T-helper 2 cell treated with Interferon-gamma antibody and Interleukin-4, amounts not matched to agents 5 μg/mL and 100 μg/mL, for 36 hours (primary cell): Measurements from ENCODE around the gene ARMC3.

ENCODE experiments used
- DNase-seq: peaks from one replicate; pipeline ENCODE4 v3.0.0; 2021; ENCODE audit warnings: low spot score
- H3K27ac Mint-ChIP-seq: one replicate; pipeline ENCODE4 v1.8.0; 2021; ENCODE audit warnings: mild to moderate bottlenecking, mixed read lengths
- H3K27me3 Mint-ChIP-seq: one replicate; pipeline ENCODE4 v1.8.0; 2021; ENCODE audit warnings: low read depth, mixed read lengths
- H3K36me3 Mint-ChIP-seq: one replicate; pipeline ENCODE4 v1.8.0; 2021; ENCODE audit warnings: low read depth, mixed read lengths
- H3K4me1 Mint-ChIP-seq: one replicate; pipeline ENCODE4 v1.8.0; 2021; ENCODE audit warnings: low read depth, mixed read lengths
- H3K4me3 Mint-ChIP-seq: one replicate; pipeline ENCODE4 v1.8.0; 2022; ENCODE audit warnings: mild to moderate bottlenecking, moderate library complexity, mixed read lengths
- H3K9me3 Mint-ChIP-seq: one replicate; pipeline ENCODE4 v1.8.0; 2021; ENCODE audit warnings: mixed read lengths

ARMC3 gene

GRCh38 chr10:23024002-23024401 is 96.1 kb downstream of the ARMC3 start:
- Mint-ChIP-seq H3K27me3 (peaks cover 16% of the 10 kb centered on the region), H3K9me3 (no peaks in the 10 kb centered on the region), H3K27ac (no peak overlapping the region), H3K4me3 (no peak overlapping the region), H3K36me3 (no peaks in the 10 kb centered on the region), H3K4me1 (no peaks in the 10 kb centered on the region)
- no peak for DNase-seq

- Mint-ChIP-seq H3K4me1 (no peaks in the 10 kb centered on the region), H3K27me3 (peaks cover 19% of the 10 kb centered on the region), H3K4me3 (no peak overlapping the region), H3K36me3 (no peaks in the 10 kb centered on the region), H3K9me3 (no peaks in the 10 kb centered on the region), H3K27ac (no peak overlapping the region)
- no peak for DNase-seq
Measured at GRCh38 chr10:23031318-23031717, 103.5 kb downstream of the ARMC3 start.

GRCh38 chr10:23034790-23035189 is 106.9 kb downstream of the ARMC3 start:
- Mint-ChIP-seq H3K27me3 (peaks cover 7% of the 10 kb centered on the region), H3K4me1 (no peaks in the 10 kb centered on the region), H3K27ac (no peak overlapping the region), H3K9me3 (no peaks in the 10 kb centered on the region), H3K36me3 (no peaks in the 10 kb centered on the region), H3K4me3 (no peak overlapping the region)
- DNase-seq = no peak

GRCh38 chr10:23035569-23035968 is 107.7 kb downstream of the ARMC3 start:
- no peak overlapping the region for H3K4me3 Mint-ChIP-seq
- no peaks in the 10 kb centered on the region for H3K4me1 Mint-ChIP-seq
- H3K27me3 Mint-ChIP-seq = peaks cover 7% of the 10 kb centered on the region
- H3K36me3 Mint-ChIP-seq = no peaks in the 10 kb centered on the region
- no peak for DNase-seq
- H3K27ac Mint-ChIP-seq = no peak overlapping the region
- H3K9me3 Mint-ChIP-seq = no peaks in the 10 kb centered on the region

GRCh38 chr10:23037152-23037551 is 109.3 kb downstream of the ARMC3 start:
- DNase-seq = no peak
- Mint-ChIP-seq H3K27ac (no peak overlapping the region), H3K36me3 (no peaks in the 10 kb centered on the region), H3K27me3 (peaks cover 2% of the 10 kb centered on the region), H3K9me3 (no peaks in the 10 kb centered on the region), H3K4me3 (no peak overlapping the region), H3K4me1 (no peaks in the 10 kb centered on the region)

- Mint-ChIP-seq H3K27ac (no peak overlapping the region), H3K4me3 (no peak overlapping the region), H3K9me3 (no peaks in the 10 kb centered on the region), H3K4me1 (no peaks in the 10 kb centered on the region), H3K36me3 (no peaks in the 10 kb centered on the region), H3K27me3 (peaks cover 2% of the 10 kb centered on the region)
- no peak for DNase-seq
Measured at GRCh38 chr10:23037561-23037960, 109.7 kb downstream of the ARMC3 start.

- Mint-ChIP-seq H3K4me1 (no peaks in the 10 kb centered on the region), H3K27ac (no peak overlapping the region), H3K4me3 (no peak overlapping the region), H3K9me3 (no peaks in the 10 kb centered on the region), H3K36me3 (no peaks in the 10 kb centered on the region), H3K27me3 (peaks cover 4% of the 10 kb centered on the region)
- DNase-seq = no peak
Measured at GRCh38 chr10:23038172-23038571, 110.3 kb downstream of the ARMC3 start.

- H3K27me3 Mint-ChIP-seq = peaks cover 8% of the 10 kb centered on the region
- no peaks in the 10 kb centered on the region for H3K9me3 Mint-ChIP-seq
- no peaks in the 10 kb centered on the region for H3K4me1 Mint-ChIP-seq
- H3K4me3 Mint-ChIP-seq = no peak overlapping the region
- no peak for DNase-seq
- H3K36me3 Mint-ChIP-seq = no peaks in the 10 kb centered on the region
- H3K27ac Mint-ChIP-seq = no peak overlapping the region
Measured at GRCh38 chr10:23040002-23040401, 112.1 kb downstream of the ARMC3 start.

- no peaks in the 10 kb centered on the region for H3K4me1 Mint-ChIP-seq
- no peaks in the 10 kb centered on the region for H3K36me3 Mint-ChIP-seq
- peaks cover 8% of the 10 kb centered on the region for H3K27me3 Mint-ChIP-seq
- no peak for DNase-seq
- H3K27ac Mint-ChIP-seq = no peak overlapping the region
- H3K9me3 Mint-ChIP-seq = no peaks in the 10 kb centered on the region
- H3K4me3 Mint-ChIP-seq = no peak overlapping the region
Measured at GRCh38 chr10:23046027-23046426, 118.2 kb downstream of the ARMC3 start.

GRCh38 chr10:23047201-23048050 is 119.6 kb downstream of the ARMC3 start:
- no peak overlapping the region for H3K4me3 Mint-ChIP-seq
- H3K4me1 Mint-ChIP-seq = no peaks in the 10 kb centered on the region
- H3K27ac Mint-ChIP-seq = no peak overlapping the region
- no peaks in the 10 kb centered on the region for H3K36me3 Mint-ChIP-seq
- peaks cover 6% of the 10 kb centered on the region for H3K27me3 Mint-ChIP-seq
- no peak for DNase-seq
- no peaks in the 10 kb centered on the region for H3K9me3 Mint-ChIP-seq

- no peak overlapping the region for H3K27ac Mint-ChIP-seq
Measured at GRCh38 chr10:23048191-23048590, 120.3 kb downstream of the ARMC3 start.

GRCh38 chr10:23051278-23051677 is 123.4 kb downstream of the ARMC3 start:
- H3K9me3 Mint-ChIP-seq = no peaks in the 10 kb centered on the region
- no peak for DNase-seq
- H3K27me3 Mint-ChIP-seq = peaks cover 6% of the 10 kb centered on the region
- no peaks in the 10 kb centered on the region for H3K4me1 Mint-ChIP-seq
- no peak overlapping the region for H3K27ac Mint-ChIP-seq
- H3K4me3 Mint-ChIP-seq = no peak overlapping the region
- H3K36me3 Mint-ChIP-seq = no peaks in the 10 kb centered on the region

More at GRCh38 chr10:23048191-23048590, 120.3 kb downstream of the ARMC3 start:
- DNase-seq = no peak
- H3K27me3 Mint-ChIP-seq = peaks cover 4% of the 10 kb centered on the region
- no peaks in the 10 kb centered on the region for H3K36me3 Mint-ChIP-seq
- no peak overlapping the region for H3K4me3 Mint-ChIP-seq
- no peaks in the 10 kb centered on the region for H3K9me3 Mint-ChIP-seq
- H3K4me1 Mint-ChIP-seq = no peaks in the 10 kb centered on the region

- H3K36me3 Mint-ChIP-seq = no peaks in the 10 kb centered on the region
- DNase-seq = no peak
- H3K4me3 Mint-ChIP-seq = no peak overlapping the region
- H3K27me3 Mint-ChIP-seq = peaks cover 10% of the 10 kb centered on the region
- no peak overlapping the region for H3K27ac Mint-ChIP-seq
- H3K4me1 Mint-ChIP-seq = no peaks in the 10 kb centered on the region
- no peaks in the 10 kb centered on the region for H3K9me3 Mint-ChIP-seq
Measured at GRCh38 chr10:23051855-23052331, 124.0 kb downstream of the ARMC3 start.

GRCh38 chr10:23053036-23053435 is 125.2 kb downstream of the ARMC3 start:
- no peak overlapping the region for H3K27ac Mint-ChIP-seq
- H3K4me3 Mint-ChIP-seq = no peak overlapping the region
- no peak for DNase-seq
- peaks cover 10% of the 10 kb centered on the region for H3K27me3 Mint-ChIP-seq
- no peaks in the 10 kb centered on the region for H3K9me3 Mint-ChIP-seq
- H3K36me3 Mint-ChIP-seq = no peaks in the 10 kb centered on the region
- no peaks in the 10 kb centered on the region for H3K4me1 Mint-ChIP-seq
